NCI-H2227 (cell line): ENCODE data around the gene VTCN1.
"Not testable (repeated sequence)": the region's sequence is repeated elsewhere in the genome, so short reads cannot be mapped to it uniquely, and the experiment has no call there.

Experiments
- DNase-seq: peaks from one replicate; lab custom pipeline; 2025; ENCODE audit not compliant: unreplicated experiment; lab: John Stamatoyannopoulos, UW

Gene VTCN1, protein sequence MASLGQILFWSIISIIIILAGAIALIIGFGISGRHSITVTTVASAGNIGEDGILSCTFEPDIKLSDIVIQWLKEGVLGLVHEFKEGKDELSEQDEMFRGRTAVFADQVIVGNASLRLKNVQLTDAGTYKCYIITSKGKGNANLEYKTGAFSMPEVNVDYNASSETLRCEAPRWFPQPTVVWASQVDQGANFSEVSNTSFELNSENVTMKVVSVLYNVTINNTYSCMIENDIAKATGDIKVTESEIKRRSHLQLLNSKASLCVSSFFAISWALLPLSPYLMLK

DNA sequence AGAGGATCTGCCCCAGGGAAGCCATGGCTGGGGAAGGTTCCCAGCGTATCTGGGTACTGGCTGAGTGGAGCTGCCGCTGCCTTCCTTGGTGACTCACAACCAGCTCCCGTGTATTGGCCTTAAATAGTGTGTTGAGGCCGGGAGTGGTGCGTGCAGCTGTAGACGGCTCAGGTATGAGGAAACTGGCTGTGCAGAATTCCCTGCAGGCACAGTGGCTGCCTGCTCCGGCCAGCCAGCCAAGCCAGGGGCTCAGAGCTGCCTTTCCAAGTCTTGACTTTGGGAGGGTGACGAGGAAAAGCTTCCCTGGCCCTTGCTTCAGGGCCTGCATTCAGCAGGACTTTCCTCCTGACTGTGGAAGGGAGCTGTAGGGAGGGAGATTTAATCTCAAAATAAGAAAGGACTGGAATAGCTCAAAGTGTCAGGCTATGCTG, at the start of gene VTCN1:
VTCN1 (minus strand) TSS at position 97 of the 431 bp plus-strand sequence; CDS start at position 25, 72 bp downstream.
- no peak for DNase-seq

DNA sequence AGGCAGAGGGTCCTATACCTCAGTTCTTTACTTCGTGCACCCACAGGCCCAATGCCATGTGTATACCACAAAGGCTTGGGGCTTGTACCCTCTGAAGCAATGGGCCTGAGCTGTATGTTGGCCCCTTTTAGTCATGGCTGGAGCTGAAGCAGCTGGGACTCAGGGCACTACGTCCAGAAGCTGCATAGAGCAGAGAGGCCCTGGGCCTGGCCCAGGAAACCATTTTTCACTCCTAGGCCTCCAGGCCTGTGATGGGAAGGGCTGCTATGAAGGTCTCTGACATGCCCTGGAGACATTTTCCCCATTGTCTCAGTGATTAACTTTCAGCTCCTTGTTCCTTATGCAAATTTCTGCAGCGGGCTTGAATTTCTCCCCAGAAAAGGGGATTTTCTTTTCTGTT, 48.1 kb upstream of the VTCN1 start:
- no peak for DNase-seq

DNA sequence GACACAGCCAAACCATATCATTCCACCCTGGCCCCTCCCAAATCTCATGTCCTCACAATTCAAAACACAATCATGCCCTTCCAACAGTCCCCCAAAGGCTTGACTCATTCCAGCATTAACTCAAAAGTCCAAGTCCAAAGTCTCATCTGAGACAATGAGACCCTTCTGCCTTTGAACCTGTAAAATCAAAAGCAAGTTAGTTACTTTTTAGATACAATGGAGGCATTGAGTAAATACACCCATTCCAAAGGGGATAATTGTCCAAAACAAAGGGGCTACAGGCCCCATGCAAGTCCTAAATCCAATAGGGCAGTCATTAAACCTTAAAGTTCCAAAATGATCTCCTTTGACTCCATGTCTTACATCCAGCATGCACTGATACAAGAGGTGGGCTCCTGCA, 47.3 kb upstream of the VTCN1 start:
- not testable (repeated sequence) for DNase-seq

DNA sequence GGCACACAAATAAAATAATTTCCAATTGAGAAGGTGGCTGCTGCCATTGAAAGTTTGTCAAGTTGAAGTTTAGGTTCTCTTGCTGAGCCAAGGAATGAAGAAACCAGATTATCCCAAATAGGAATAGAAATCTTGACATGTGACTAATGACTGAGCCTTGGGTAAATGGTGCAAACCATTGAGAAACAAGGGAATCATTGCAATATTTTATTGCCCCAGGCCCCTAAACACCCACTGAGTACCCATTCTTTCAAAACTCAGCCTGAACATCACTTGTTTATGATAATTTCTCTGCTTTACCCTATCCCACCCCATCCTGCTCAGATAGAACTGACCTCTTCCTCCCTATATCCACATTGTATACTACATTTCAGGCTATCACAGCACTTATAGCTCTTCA, 46.6 kb upstream of the VTCN1 start:
- DNase-seq = no peak

DNA sequence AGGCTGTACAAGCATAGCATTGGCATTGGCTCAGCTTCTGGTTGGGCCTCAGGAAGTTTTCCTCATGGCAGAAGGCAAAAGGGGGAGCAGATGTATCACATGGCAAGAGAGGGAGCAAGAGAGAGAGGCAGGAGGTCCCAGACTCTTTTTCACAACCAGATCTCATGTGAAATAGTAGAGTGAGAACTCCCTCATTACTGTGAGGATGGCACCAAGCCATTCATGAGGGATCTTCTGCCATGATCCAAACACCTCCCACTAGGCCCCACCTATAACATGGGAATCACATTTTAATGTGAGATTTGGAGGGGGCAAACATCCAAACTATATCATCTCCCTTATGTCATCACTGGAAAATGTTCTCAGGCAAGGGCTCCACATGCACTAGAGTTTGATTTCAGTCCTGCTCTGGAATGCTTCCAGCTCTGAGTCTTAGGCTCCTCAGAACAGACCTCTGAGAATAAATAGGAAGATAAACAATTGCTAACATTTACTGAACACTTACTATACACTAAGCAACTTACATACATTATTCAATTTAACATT, 39.4 kb upstream of the VTCN1 start:
- DNase-seq = no peak

DNA sequence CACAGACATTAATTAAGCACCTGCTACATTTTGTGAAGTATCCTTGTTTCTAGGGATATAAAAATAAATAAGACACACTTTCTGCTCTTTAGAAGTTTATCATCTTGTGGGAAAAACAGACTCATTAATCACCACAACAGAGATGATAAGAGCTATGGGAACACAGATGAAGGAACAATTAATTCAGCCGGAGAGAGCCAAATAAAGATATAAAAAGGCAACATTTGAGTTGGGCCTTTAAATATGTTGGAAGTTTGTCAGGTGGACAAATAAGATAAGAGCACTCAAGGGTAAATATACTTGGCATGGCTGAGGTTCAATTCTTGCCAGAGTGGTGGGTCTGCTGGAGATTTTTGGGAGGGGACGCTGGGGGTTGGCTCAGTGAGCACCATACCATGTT, 34.2 kb upstream of the VTCN1 start:
- DNase-seq = no peak

DNA sequence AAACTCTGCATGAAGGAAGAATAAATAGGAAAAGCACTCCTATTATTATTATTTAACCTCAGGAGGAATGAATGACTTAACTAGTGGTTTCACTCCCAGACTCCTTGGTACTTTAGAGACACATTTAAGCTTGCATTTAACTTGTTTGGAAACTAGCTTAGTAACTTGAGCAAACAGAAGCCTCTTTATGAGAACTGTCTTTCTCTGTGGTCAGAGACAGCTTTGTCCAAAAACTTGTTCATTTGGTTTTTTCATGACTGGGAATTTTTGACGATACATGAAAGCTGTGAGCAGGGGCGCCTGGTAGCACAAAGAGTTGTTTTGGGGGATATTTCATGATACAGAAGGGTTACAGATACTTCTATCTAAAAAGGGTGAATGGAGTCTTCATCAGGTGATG, 33.6 kb upstream of the VTCN1 start:
- no peak for DNase-seq

DNA sequence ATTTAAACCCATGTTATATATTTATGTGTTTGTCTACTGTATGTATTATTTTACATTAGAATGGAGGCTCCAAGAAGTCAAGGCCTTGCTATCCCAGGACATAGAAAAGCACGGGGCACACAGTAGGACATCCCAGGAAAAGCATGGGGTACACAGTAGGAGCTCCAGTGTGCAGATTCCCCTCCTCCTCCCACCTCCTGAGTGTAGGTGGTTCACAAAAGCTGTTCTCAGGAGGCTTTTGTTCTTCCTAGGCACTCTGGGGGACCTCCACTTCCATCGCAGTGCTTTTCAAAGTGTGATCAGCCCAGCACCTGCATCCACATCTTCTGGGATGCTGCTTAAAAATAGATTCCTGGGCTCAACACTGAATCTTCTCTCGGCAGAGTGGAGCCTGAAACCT, 30.8 kb upstream of the VTCN1 start:
- no peak for DNase-seq

DNA sequence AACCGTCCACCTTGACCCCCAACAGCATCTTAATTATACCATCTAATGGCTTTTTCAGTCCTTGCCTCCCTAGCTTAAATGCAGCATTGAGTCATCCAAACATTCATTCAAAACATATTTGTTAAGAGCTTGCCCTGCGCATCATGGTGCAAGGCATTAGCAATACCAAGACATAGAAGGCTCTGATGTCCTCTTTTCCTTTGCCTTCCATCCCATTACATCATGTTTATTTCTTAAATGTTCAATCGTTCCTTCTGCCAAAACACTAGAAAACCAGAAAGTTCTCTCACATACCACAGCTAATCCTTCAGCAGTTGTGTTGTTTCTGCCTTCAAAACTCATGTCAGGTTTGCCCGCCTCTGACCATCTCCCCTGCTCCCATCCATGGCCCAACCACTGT, 29.8 kb upstream of the VTCN1 start:
- DNase-seq = no peak

DNA sequence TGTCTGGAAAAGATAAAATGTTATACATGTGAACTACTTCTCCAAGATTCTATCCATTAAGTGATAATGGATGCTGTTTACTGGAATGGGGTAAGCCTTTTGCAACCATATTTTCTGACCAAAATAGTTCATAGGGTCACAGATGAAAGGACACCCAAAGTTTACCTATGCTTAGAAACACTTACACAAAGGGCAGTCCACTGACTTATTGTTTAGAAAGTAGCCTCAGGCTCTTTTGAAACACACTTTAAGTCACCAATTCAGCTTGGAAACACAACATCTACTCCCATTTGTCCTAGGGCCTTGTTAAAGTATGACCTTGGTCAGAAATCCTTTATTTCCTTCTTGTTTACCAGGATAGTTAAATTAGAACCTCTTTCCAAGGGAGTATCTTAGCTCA, 28.7 kb upstream of the VTCN1 start:
- DNase-seq = no peak

DNA sequence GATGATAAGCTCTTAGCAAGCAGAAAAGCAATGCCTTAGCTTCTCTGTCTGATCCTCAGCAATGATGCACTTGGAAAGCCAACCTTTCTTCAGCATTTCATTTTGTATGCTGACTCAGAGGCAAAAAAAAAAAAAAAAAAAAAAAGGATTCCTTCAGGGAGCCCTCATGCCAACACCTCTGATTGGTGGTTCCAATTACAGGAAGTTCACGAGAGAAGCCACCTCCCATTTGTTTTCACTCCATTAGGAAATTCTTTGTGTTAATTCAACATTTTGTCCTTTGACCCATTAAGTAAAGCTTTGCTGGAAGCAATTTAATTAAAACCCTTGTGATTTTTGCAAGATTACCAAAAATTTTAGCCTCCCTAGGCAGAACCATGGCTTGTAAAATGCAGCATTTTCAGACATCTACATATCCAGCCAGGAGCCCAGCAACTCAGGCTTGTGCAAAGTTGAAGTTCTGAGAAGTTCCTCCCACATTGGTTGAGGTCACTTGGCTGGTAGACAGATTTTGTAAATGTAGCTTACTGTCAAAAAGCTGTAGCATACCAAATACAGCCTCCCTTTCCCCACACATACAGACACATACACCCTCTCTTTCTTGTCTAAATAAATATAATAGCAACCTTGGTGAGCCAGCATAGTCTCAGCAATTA, 27.1 kb upstream of the VTCN1 start:
- DNase-seq = peak; percentile 85

DNA sequence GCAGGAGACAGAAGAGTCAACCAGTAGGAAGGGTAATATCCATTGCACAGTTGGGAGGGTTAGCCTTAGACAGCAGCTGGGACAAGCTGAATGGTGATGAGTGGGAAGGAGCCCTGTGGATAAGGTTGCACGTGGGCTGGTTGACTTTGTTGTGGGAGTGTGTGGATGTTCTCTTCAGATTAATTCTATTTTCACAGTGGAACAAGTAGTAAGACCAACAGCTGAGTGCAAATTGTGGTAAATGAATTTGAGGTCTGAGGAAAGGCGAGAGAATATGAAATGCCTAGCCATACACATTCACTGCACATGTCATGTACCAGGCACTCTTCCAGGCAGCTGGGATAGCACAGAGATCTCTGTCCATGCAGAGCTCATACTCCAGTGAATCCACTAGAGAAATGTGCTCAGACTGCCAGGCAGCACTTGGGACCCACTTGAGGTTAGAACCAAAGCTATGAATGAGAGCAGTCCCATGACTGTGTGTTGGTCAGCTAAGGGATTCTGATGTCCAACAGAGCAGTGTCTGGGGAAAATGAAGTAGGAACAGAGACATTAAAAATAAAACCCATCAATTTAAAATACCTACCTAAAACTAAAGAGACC, 25.2 kb upstream of the VTCN1 start:
- no peak for DNase-seq

DNA sequence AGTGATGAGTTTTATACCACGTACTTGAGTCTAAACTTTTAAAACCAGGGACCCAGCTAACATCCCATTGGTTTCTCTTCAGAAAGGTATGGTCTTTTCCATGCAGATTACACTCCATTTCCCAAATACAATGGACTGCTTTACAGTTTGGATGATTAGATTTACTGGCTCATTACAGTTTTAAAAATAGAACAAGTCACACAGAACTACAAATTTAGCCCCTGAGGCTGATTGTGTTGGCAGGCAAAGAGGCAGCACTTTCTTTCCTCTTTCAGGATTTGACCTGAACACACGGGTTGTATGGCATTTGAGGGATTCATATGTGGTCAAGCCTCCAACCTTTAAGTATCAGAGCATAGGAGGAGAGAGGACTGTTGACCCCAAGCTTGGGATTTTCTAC, 21.8 kb upstream of the VTCN1 start:
- DNase-seq = no peak

DNA sequence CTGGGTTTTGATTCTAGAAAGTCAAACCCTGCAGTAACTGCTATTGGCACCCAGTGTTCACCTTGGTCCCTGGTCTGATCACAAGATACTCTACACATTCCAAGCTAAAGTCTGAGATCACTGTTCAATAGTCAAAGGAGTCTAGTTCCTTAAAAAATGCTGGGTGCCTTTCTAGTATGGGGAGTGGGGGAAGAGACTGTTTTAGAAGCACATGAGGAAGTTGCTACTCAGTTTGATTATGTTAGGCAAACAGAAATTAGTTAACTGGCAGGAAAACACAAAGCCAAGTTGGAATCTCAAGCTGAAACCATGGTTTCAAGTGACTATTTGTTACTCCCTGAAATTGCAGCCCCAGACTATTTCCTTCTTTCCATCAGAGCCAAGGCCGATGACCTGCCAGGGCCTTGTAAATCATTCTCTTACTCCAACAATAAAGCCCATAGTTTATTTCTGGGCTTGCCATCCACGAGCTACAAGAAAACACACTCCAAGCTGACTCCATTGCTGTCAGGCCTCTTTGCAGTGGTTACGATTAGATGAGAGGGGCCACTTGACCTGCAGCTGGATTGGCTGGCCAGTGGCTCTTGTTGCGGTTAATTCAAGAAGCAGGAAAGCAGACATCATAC, 21.1 kb upstream of the VTCN1 start:
- no peak for DNase-seq

DNA sequence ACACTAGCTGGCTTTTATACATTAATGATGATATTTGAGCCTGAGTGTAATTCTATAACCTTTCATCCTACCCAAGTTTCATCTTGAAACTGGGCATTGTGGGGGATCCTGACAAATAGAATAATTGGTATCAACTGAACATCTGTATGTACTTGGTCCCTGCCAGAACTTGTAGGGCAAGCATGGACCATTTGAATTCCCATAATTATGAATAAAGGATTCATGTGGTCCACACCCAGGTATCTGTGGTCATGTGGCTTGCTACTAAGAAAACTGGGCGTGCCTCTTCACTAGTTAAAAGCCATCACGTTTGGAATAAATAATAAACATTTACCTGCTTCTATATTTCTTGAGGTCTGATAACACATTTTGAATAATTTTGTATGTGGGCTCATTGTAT, 20.6 kb upstream of the VTCN1 start:
- DNase-seq = no peak

DNA sequence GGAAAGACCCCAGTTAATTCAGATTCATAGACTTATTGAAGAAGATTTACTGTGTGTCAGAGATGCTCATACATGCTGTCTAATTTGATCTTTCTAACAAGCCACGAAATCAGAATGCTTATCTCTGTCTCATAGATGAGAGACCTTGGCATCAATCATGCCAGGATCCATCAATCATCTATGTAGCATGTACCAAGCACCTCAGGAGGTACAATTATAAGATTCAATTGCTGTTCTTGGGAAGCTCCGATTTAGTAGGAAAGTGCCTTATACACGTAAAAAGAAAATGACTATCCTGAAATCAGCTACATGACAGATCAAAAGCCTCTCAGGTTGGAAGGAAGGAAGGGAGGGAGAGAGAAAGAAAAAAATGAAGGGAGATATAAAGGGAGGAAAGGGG, 18.5 kb upstream of the VTCN1 start:
- DNase-seq = peak; percentile 57

DNA sequence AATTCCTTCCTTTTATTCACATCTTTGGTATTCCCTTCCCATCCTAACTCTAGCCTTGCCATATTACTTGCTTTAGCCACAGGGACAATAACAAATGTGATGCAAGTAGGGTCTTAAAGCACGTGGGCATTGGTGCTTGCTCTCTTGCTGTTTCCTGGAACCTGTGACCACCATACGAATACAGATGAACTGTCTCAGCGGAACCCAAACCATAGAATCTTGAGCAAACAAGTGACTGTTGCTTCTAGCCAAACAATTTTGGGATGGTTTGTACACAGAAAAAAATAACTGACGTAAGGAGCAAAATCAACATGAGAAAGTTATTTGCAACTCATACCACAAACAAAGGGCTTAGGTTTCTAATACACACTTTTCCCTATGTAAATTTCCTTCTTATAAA, 15.2 kb upstream of the VTCN1 start:
- no peak for DNase-seq

DNA sequence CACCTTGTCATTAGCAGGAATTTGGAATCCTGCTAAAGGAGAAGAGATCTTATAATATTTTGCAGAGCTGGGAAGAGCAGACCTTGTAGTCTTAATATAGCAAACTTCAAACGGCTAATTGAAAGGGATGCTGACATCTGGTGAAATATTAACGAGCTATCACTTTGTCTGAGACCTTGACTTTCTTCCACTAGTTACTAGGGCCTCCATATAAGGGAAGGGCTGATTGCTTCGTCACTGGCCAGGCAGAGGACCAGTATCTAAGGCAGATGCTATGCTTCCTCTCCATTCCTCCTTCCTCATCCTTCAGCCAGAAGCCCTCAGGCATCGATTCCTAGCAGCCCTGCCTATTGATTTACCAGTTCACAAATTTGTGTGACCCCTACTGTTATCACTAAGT, 6.0 kb upstream of the VTCN1 start:
- no peak for DNase-seq

DNA sequence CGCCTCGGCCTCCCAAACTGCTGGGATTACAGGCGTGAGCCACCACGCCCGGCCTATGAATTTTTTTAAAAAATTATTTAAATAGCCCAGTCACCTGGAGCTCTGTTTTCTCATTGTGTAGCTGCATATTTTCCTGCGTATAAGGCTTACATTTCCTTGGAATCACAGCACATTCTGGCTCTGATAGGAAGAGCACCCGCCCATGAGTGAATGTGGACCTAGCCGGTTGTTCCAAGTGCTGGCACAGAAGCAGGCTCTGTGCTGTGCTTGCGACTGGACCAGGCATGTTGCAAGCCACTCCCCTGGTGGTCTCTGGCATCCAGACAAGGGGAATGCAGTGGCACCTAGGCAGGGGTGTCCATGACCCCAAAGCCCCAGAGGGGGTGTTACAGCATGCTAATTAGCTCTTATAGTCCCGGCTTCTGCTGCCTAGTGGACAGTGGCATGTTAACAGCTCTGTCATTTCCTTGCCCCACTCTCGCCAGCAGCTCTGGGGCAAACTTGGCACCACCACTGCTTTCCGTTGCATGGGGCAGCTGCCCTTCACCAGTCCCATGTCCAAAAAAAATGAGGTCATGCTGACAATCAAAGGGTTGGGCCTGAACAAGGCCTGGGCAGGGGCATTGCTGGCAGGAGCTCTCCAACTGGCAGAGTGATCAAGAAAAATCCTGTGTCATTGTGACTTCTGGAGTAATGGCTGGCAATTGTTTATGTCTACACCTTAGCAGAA, 5.2 kb upstream of the VTCN1 start:
- DNase-seq = no peak

DNA sequence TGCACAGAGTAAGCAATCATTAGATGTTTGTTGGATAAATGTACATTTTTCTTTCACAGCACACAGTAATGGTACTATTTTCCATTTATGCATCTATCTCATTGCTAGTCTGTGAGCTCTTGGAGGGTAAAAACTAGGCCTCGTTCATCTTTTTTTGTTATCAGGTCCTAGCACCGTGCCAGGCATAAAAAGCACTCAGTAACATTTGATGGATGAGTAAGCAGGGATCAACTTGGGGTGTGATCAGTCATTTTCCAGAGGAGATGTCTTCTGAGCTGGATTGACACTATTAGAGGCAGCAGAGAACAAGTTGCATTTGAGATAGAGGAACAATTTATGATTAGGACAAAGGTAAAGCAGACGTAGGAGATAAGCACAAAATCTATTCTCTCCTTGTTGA, 4.3 kb upstream of the VTCN1 start:
- no peak for DNase-seq

DNA sequence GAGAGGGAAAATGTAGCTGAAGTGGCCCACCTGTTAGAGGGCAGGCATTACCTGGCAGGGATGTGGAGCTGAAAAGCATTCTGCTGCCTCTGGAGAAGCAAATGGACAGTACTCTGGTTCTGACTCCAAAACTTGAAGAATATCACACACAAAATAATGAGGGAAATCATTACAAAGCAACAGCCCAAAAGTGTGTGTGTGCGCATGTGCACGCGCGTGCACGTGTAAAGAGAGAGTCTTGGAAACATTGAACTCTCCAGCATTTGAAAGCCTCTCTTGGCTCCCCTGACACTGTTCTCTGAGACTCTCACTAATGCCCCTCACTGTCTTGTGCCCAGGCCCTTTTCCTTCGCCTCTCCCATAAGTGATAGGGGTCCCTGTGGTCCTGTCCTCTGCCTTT, 2.3 kb upstream of the VTCN1 start:
- no peak for DNase-seq
